HCT116 (cell line): ENCODE data around the gene CNOT2. TPM values are rescaled to one million over a fixed set of nuclear protein-coding genes. Genes with fewer than 3 reads are reported as not detected.

ENCODE experiments used
- ATAC-seq: fragments of 200-7000 bp; cut with Tn5 transposase; 2 replicates; pipeline ENCODE4 v1.9.1; 2020; ENCODE audit warnings: mild to moderate bottlenecking, moderate library complexity
- BruUV-seq: library from RNA; stranded (reverse); fragments of 400-500 nt; replicated peaks from 2 replicates; lab custom pipeline; 2021; lab: Mats Ljungman, UMichigan
- CTCF ChIA-PET: fragments of 300-600 bp; sonication (Branson Sonifier 250); formaldehyde crosslinking; loops from one replicate; lab custom pipeline; 2021; ENCODE audit warnings: antibody characterized with exemption; lab: Charles Lee
- POLR2A ChIA-PET: fragments of 300-600, 350-600 bp; sonication (Branson Sonifier 250); formaldehyde crosslinking; loops from one replicate; lab custom pipeline; 2021; ENCODE audit warnings: antibody characterized with exemption; lab: Charles Lee
- RAD21 ChIA-PET, 2 experiments: fragments of 300-600 bp; sonication (Branson Sonifier 250); formaldehyde crosslinking; loops; one replicate each; lab custom pipeline; 2023; ENCODE audit warnings: low total read pairs in 2 of 2; ENCODE audit not compliant: uncharacterized antibody in 2 of 2, unreplicated experiment in 2 of 2, low non-redundant PET in 1 of 2; lab: Charles Lee
- DNase-seq: peaks from one replicate; pipeline ENCODE4 v3.0.0-alpha.2; 2010; ENCODE audit warnings: low read depth, low spot score
- H2AFZ ChIP-seq: fragments of 200-600 bp; shearing (Covaris generic), sonication (generic); 2 replicates; pipeline ENCODE4 v1.6.1; 2017; ENCODE audit warnings: low read depth, mixed run types, mixed read lengths, antibody characterized with exemption, low read length; ENCODE audit not compliant: poor library complexity, severe bottlenecking
- H3K27ac ChIP-seq: 2 replicates; pipeline ENCODE4 v1.5.1; 2012; ENCODE audit warnings: low read depth, low read length
- H3K27me3 ChIP-seq: fragments of 200-600 bp; sonication (generic); 2 replicates; pipeline ENCODE4 v1.6.1; 2016; ENCODE audit warnings: mixed run types, low read length, mixed read lengths; ENCODE audit not compliant: insufficient read depth
- H3K36me3 ChIP-seq, 2 experiments: fragments of 200-500 bp in 1 of 2; fragments of 200-600 bp in 1 of 2; sonication (Bioruptor generic) in 1 of 2; sonication (generic) in 1 of 2; 2 replicates each; pipeline versions ENCODE4 v1.5.1 to v1.6.1; 2014 to 2016; ENCODE audit warnings: low read length in 2 of 2, inconsistent platforms in 1 of 2, mixed read lengths in 1 of 2, mixed run types in 1 of 2; ENCODE audit not compliant: insufficient read depth in 2 of 2, control insufficient read depth in 1 of 2
- H3K4me1 ChIP-seq, 2 experiments: fragments of 200-600 bp in 1 of 2; sonication (generic) in 1 of 2; 2 replicates each; pipeline versions ENCODE4 v1.5.1 to v1.6.1; 2012 to 2017; ENCODE audit warnings: low read length in 2 of 2, inconsistent platforms in 1 of 2, mild to moderate bottlenecking in 1 of 2, mixed read lengths in 1 of 2, mixed run types in 1 of 2, moderate library complexity in 1 of 2; ENCODE audit not compliant: insufficient read depth in 2 of 2, control insufficient read depth in 1 of 2
- H3K4me2 ChIP-seq: fragments of 200-600 bp; sonication (generic); 2 replicates; pipeline ENCODE4 v1.6.1; 2017; ENCODE audit warnings: mixed run types, low read length, mixed read lengths
- H3K4me3 ChIP-seq, 2 experiments: fragments of 200-600 bp in 1 of 2; sonication (generic) in 1 of 2; replicated peaks in 1 of 2; 2 replicates each; pipeline ENCODE4 v1.5.1; 2011 to 2016; ENCODE audit warnings: low read length in 2 of 2, control low read depth in 1 of 2, low read depth in 1 of 2, mild to moderate bottlenecking in 1 of 2, mixed read lengths in 1 of 2, mixed run types in 1 of 2
- H3K79me2 ChIP-seq: fragments of 200-600 bp; sonication (generic); 2 replicates; pipeline ENCODE4 v1.6.1; 2017; ENCODE audit warnings: mild to moderate bottlenecking, mixed run types, low read length, moderate library complexity, mixed read lengths; ENCODE audit not compliant: insufficient read depth
- H3K9ac ChIP-seq: fragments of 200-600 bp; sonication (generic); 2 replicates; pipeline ENCODE4 v1.6.1; 2016; ENCODE audit warnings: low read length, mixed read lengths
- H3K9me2 ChIP-seq: fragments of 200-600 bp; sonication (generic), shearing (Covaris generic); 2 replicates; pipeline ENCODE4 v1.6.1; 2017; ENCODE audit warnings: mixed run types, mild to moderate bottlenecking, moderate library complexity; ENCODE audit not compliant: insufficient read depth
- H3K9me3 ChIP-seq, 2 experiments: fragments of 200-500 bp in 1 of 2; fragments of 200-600 bp in 1 of 2; sonication (Bioruptor generic) in 1 of 2; sonication (generic) in 1 of 2; 2 replicates each; pipeline ENCODE4 v1.6.1; 2014 to 2017; ENCODE audit warnings: low read length in 2 of 2, mixed read lengths in 2 of 2, inconsistent platforms in 1 of 2, low read depth in 1 of 2, mild to moderate bottlenecking in 1 of 2, mixed run types in 1 of 2, moderate library complexity in 1 of 2; ENCODE audit not compliant: control insufficient read depth in 1 of 2, insufficient read depth in 1 of 2
- H4K20me1 ChIP-seq: fragments of 200-600 bp; sonication (generic), shearing (Covaris generic); 2 replicates; pipeline ENCODE4 v1.6.1; 2017; ENCODE audit warnings: mixed run types, mild to moderate bottlenecking, moderate library complexity; ENCODE audit not compliant: insufficient read depth
- ATF3 ChIP-seq: IDR thresholded peaks from 2 replicates; pipeline ENCODE4 v1.6.1; 2012
- CEBPB ChIP-seq: IDR thresholded peaks from 2 replicates; pipeline ENCODE4 v1.6.1; 2012; ENCODE audit warnings: low read depth
- ELF1 ChIP-seq: IDR thresholded peaks from 2 replicates; pipeline ENCODE4 v1.6.1; 2012; ENCODE audit warnings: low read depth, borderline replicate concordance
- EZH2 ChIP-seq: fragments of 200-600 bp; sonication (generic); IDR thresholded peaks from 2 replicates; pipeline ENCODE4 v1.6.1; 2017; ENCODE audit warnings: antibody characterized with exemption, mixed run types
- EZH2phosphoT487 ChIP-seq: fragments of 200-600 bp; IDR thresholded peaks from 2 replicates; pipeline ENCODE4 v1.6.1; 2018; ENCODE audit warnings: antibody characterized with exemption, borderline replicate concordance
- MAX ChIP-seq: IDR thresholded peaks from 2 replicates; pipeline ENCODE4 v1.6.1; 2012
- POLR2A ChIP-seq: IDR thresholded peaks from 2 replicates; pipeline ENCODE4 v1.7.0; 2011; ENCODE audit warnings: borderline replicate concordance; ENCODE audit not compliant: insufficient read depth, insufficient read length; ENCODE audit errors: extremely low read depth
- POLR2AphosphoS5 ChIP-seq: IDR thresholded peaks from 2 replicates; pipeline ENCODE4 v1.6.1; 2011; ENCODE audit warnings: mild to moderate bottlenecking, low read depth, low read length, moderate library complexity
- RAD21 ChIP-seq: IDR thresholded peaks from 2 replicates; pipeline ENCODE4 v1.6.1; 2012; ENCODE audit warnings: low read depth, mild to moderate bottlenecking
- REST ChIP-seq: IDR thresholded peaks from 2 replicates; pipeline ENCODE4 v1.6.1; 2012; ENCODE audit warnings: low read depth
- SIN3A ChIP-seq: IDR thresholded peaks from 2 replicates; pipeline ENCODE4 v1.6.1; 2012; ENCODE audit warnings: low read depth
- SP1 ChIP-seq: IDR thresholded peaks from 2 replicates; pipeline ENCODE4 v1.6.1; 2012; ENCODE audit warnings: low read depth
- SRF ChIP-seq: IDR thresholded peaks from 2 replicates; pipeline ENCODE4 v1.6.1; 2012; ENCODE audit warnings: low read depth
- TCF7L2 ChIP-seq: IDR thresholded peaks from 2 replicates; pipeline ENCODE4 v1.7.0; 2011; ENCODE audit warnings: borderline replicate concordance, inconsistent platforms; ENCODE audit not compliant: insufficient read depth, insufficient read length; ENCODE audit errors: extremely low read depth
- YY1 ChIP-seq: IDR thresholded peaks from 2 replicates; pipeline ENCODE4 v1.6.1; 2011; ENCODE audit warnings: low read length, low read depth, moderate library complexity, mild to moderate bottlenecking; ENCODE audit not compliant: insufficient replicate concordance; ENCODE audit errors: extremely low read depth
- ZFX ChIP-seq: fragments of 450-650 bp; IDR thresholded peaks from 2 replicates; pipeline ENCODE4 v1.6.1; 2017
- intact Hi-C: fragments of 100-400 bp; cut with micrococcal nuclease; formaldehyde crosslinking; loops from 2 replicates; pipeline ENCODE4 v1.10.0; 2022
- total RNA-seq: library from RNA; stranded (reverse); gene quantifications from one replicate; pipeline ENCODE4 v1.2.1, GENCODE V29; 2021; ENCODE audit not compliant: unreplicated experiment

Gene CNOT2
- total RNA-seq, 1 experiment from 2014 or later = 58.7 TPM

- no peaks in the 10 kb centered on the region for H3K27me3 ChIP-seq
- H3K9me3 ChIP-seq = no peaks in the 10 kb centered on the region; a peak in 1 of 4 replicates
- no peaks in the 10 kb centered on the region; a peak in 1 of 4 replicates for H3K36me3 ChIP-seq
- RAD21 ChIA-PET = no interaction called here
- H3K79me2 ChIP-seq = 0 out of 2 replicates have a peak, but pooled peaks cover 4% of the 10 kb centered on the region
- BruUV-seq = no TSS peak
- no peak overlapping the region for H3K4me2 ChIP-seq
- no peak for DNase-seq
- no peak overlapping the region for H2AFZ ChIP-seq
- intact Hi-C loops = no loop called here
- H3K27ac ChIP-seq = no peak overlapping the region
- no peak for TF ChIP-seq SIN3A
- TF ChIP-seq ZFX = no peak
- TF ChIP-seq EZH2 = no peak
- no peak for TF ChIP-seq MAX
- no peak for TF ChIP-seq REST
- TF ChIP-seq SP1 = no peak
- TF ChIP-seq CEBPB = no peak
- TF ChIP-seq YY1 = no peak
- TF ChIP-seq RAD21 = no peak
- no peak for TF ChIP-seq POLR2AphosphoS5
- TF ChIP-seq ELF1 = no peak
- no peak for TF ChIP-seq TCF7L2
- no peak for TF ChIP-seq SRF
- TF ChIP-seq ATF3 = no peak
- TF ChIP-seq POLR2A = no peak
- no peak for TF ChIP-seq EZH2phosphoT487
- TF ChIP-seq, all 23 proteins: peak for 0
- H3K9me2 ChIP-seq = no peaks in the 10 kb centered on the region
- no peaks in the 10 kb centered on the region for H4K20me1 ChIP-seq
- H3K4me3 ChIP-seq = no peak overlapping the region
- ATAC-seq = no peak
- peaks cover 0 to 9% of the 10 kb centered on the region in 2 experiments; a peak in 1 of 4 replicates for H3K4me1 ChIP-seq
- H3K9ac ChIP-seq = no peak overlapping the region
- CTCF ChIA-PET = no interaction called here
- POLR2A ChIA-PET = no interaction called here
Measured at GRCh38 chr12:70327541-70327940, 84.3 kb downstream of the CNOT2 start.
